Neural cell (in vitro differentiated cells): Measurements from ENCODE around the gene C6orf136. TPM values are rescaled to one million over a fixed set of nuclear protein-coding genes. Genes with fewer than 3 reads are reported as not detected.

ENCODE experiments used
- H2AFZ ChIP-seq: fragments of 200-600, 300-800 bp; sonication (generic), shearing (Covaris generic); 2 replicates; pipeline ENCODE4 v1.6.0; 2014; ENCODE audit warnings: low read depth, mild to moderate bottlenecking, antibody characterized with exemption, low read length, moderate library complexity
- H3F3A ChIP-seq: fragments of 200-600 bp; shearing (Covaris generic); 2 replicates; pipeline ENCODE4 v1.6.1; 2016; ENCODE audit warnings: mild to moderate bottlenecking, moderate library complexity, mixed read lengths, antibody characterized with exemption, low read length; ENCODE audit not compliant: insufficient read depth, poor library complexity, severe bottlenecking
- H3K27ac ChIP-seq: fragments of 200-600, 300-800 bp; sonication (generic), shearing (Covaris generic); 2 replicates; pipeline ENCODE4 v1.5.1; 2014; ENCODE audit warnings: mild to moderate bottlenecking, low read length, moderate library complexity
- H3K27me3 ChIP-seq: fragments of 300-800, 200-600 bp; sonication (generic), shearing (Covaris generic); 2 replicates; pipeline ENCODE4 v1.6.0; 2014; ENCODE audit warnings: mild to moderate bottlenecking, low read depth, low read length, moderate library complexity; ENCODE audit not compliant: insufficient read depth
- H3K36me3 ChIP-seq: fragments of 300-800, 200-600 bp; sonication (generic), shearing (Covaris generic); 2 replicates; pipeline ENCODE4 v1.5.1; 2014; ENCODE audit warnings: mild to moderate bottlenecking, antibody characterized with exemption, low read length, moderate library complexity; ENCODE audit not compliant: insufficient read depth
- H3K4me2 ChIP-seq: fragments of 300-800, 200-600 bp; sonication (generic), shearing (Covaris generic); 2 replicates; pipeline ENCODE4 v1.6.0; 2014; ENCODE audit warnings: mild to moderate bottlenecking, low read length
- H3K4me3 ChIP-seq: fragments of 300-800, 200-600 bp; sonication (generic), shearing (Covaris generic); 2 replicates; pipeline ENCODE4 v1.5.1; 2014; ENCODE audit warnings: mild to moderate bottlenecking, low read length, moderate library complexity
- H3K79me2 ChIP-seq: fragments of 200-600 bp; shearing (Covaris generic); replicated peaks from 2 replicates; pipeline ENCODE4 v1.6.0; 2014; ENCODE audit warnings: mild to moderate bottlenecking, low read length, moderate library complexity; ENCODE audit not compliant: insufficient read depth
- H3K9ac ChIP-seq: fragments of 300-800, 200-600 bp; sonication (generic), shearing (Covaris generic); 2 replicates; pipeline ENCODE4 v1.6.1; 2016; ENCODE audit warnings: mild to moderate bottlenecking, low read length, mixed read lengths
- H3K9me2 ChIP-seq: fragments of 200-600 bp; shearing (Covaris generic); 2 replicates; pipeline ENCODE4 v1.6.1; 2016; ENCODE audit warnings: mild to moderate bottlenecking, low read length, mixed read lengths; ENCODE audit not compliant: insufficient read depth
- H3K9me3 ChIP-seq: fragments of 200-600, 300-800 bp; sonication (generic), shearing (Covaris generic); 2 replicates; pipeline ENCODE4 v1.6.1; 2016; ENCODE audit warnings: mild to moderate bottlenecking, mixed run types, low read length, moderate library complexity, mixed read lengths
- H4K20me1 ChIP-seq: fragments of 200-600 bp; shearing (Covaris generic); 2 replicates; pipeline ENCODE4 v1.6.1; 2016; ENCODE audit warnings: mild to moderate bottlenecking, mixed run types; ENCODE audit not compliant: insufficient read depth
- CTCF ChIP-seq: fragments of 450-650 bp; IDR thresholded peaks from 2 replicates; pipeline ENCODE4 v1.5.1; 2014; ENCODE audit warnings: antibody characterized with exemption, mild to moderate bottlenecking, moderate library complexity; ENCODE audit not compliant: poor library complexity, severe bottlenecking
- EP300 ChIP-seq: fragments of 450-650 bp; conservative IDR thresholded peaks from 2 replicates; pipeline ENCODE4 v1.6.1; 2014; ENCODE audit warnings: antibody characterized with exemption, mild to moderate bottlenecking, moderate library complexity; ENCODE audit not compliant: poor library complexity, severe bottlenecking
- EZH2 ChIP-seq: fragments of 200-600, 300-800 bp; shearing (Covaris generic), sonication (generic); IDR thresholded peaks from 2 replicates; pipeline ENCODE4 v1.6.1; 2014; ENCODE audit warnings: antibody characterized with exemption, low read length, borderline replicate concordance, mild to moderate bottlenecking; ENCODE audit not compliant: insufficient read depth, poor library complexity, severe bottlenecking
- MXI1 ChIP-seq: fragments of 450-650 bp; conservative IDR thresholded peaks from 2 replicates; pipeline ENCODE4 v1.6.1; 2014; ENCODE audit warnings: antibody characterized with exemption, mild to moderate bottlenecking; ENCODE audit not compliant: poor library complexity, severe bottlenecking
- POLR2AphosphoS5 ChIP-seq: IDR thresholded peaks from 2 replicates; pipeline ENCODE4 v1.6.1; 2012
- RAD21 ChIP-seq: fragments of 450-650 bp; conservative IDR thresholded peaks from 2 replicates; pipeline ENCODE4 v1.6.1; 2014; ENCODE audit warnings: antibody characterized with exemption, mild to moderate bottlenecking, moderate library complexity
- REST ChIP-seq: IDR thresholded peaks from 2 replicates; pipeline ENCODE4 v1.6.1; 2012; ENCODE audit warnings: borderline replicate concordance
- SMC3 ChIP-seq: fragments of 450-650 bp; conservative IDR thresholded peaks from 2 replicates; pipeline ENCODE4 v1.6.1; 2014; ENCODE audit warnings: antibody characterized with exemption, mild to moderate bottlenecking, moderate library complexity; ENCODE audit not compliant: poor library complexity
- TAF1 ChIP-seq: IDR thresholded peaks from 2 replicates; pipeline ENCODE4 v1.6.1; 2012; ENCODE audit warnings: low read depth
- polyA plus RNA-seq: library from polyadenylated mRNA; depleted of rRNA; stranded (reverse); fragments of >200 nt; gene quantifications from 2 replicates; pipeline ENCODE4 v1.2.3, GENCODE V29; 2014

C6orf136 gene
- polyA plus RNA-seq, 1 donor from 2014 or later = 12.4 TPM

GRCh38 chr6:30640481-30640880 lies 6.5 kb upstream of the C6orf136 start:
- Histone ChIP-seq H3K9me2 (no peaks in the 10 kb centered on the region), H3K27me3 (no peaks in the 10 kb centered on the region), H4K20me1 (no peaks in the 10 kb centered on the region), H2AFZ (no peak overlapping the region), H3K9me3 (no peaks in the 10 kb centered on the region), H3K4me3 (no peak overlapping the region), H3K4me2 (no peak overlapping the region), H3K79me2 (peaks cover 6% of the 10 kb centered on the region), H3K27ac (no peak overlapping the region), H3F3A (no peaks in the 10 kb centered on the region), H3K9ac (no peak overlapping the region), H3K36me3 (peaks cover 8% of the 10 kb centered on the region)
- TF ChIP-seq MXI1 = no peak
- TF ChIP-seq CTCF = no peak
- TF ChIP-seq EZH2 = no peak

GRCh38 chr6:30641048-30641447 lies 5.9 kb upstream of the C6orf136 start:
- H3K9ac ChIP-seq = no peak overlapping the region
- H3K27ac ChIP-seq = no peak overlapping the region
- H4K20me1 ChIP-seq = no peaks in the 10 kb centered on the region
- H3K9me3 ChIP-seq = no peaks in the 10 kb centered on the region
- H3K36me3 ChIP-seq = peaks cover 8% of the 10 kb centered on the region
- no peak for TF ChIP-seq POLR2AphosphoS5
- H3K9me2 ChIP-seq = no peaks in the 10 kb centered on the region
- H3K27me3 ChIP-seq = no peaks in the 10 kb centered on the region
- H3K79me2 ChIP-seq = peaks cover 12% of the 10 kb centered on the region
- H2AFZ ChIP-seq = no peak overlapping the region
- no peak overlapping the region for H3K4me3 ChIP-seq
- H3K4me2 ChIP-seq = no peak overlapping the region
- H3F3A ChIP-seq = no peaks in the 10 kb centered on the region

GRCh38 chr6:30643656-30644055 lies 3.3 kb upstream of the C6orf136 start:
- no peak overlapping the region for H3K9ac ChIP-seq
- H3K79me2 ChIP-seq = peaks cover 29% of the 10 kb centered on the region
- no peak overlapping the region for H3K4me3 ChIP-seq
- H3K4me2 ChIP-seq = no peak overlapping the region
- H3K27ac ChIP-seq = no peak overlapping the region
- H4K20me1 ChIP-seq = no peaks in the 10 kb centered on the region
- no peak for TF ChIP-seq SMC3
- TF ChIP-seq MXI1 = no peak
- TF ChIP-seq CTCF = no peak
- no peak for TF ChIP-seq TAF1
- TF ChIP-seq EP300 = no peak
- TF ChIP-seq EZH2 = no peak
- no peak for TF ChIP-seq REST
- TF ChIP-seq RAD21 = no peak
- TF ChIP-seq POLR2AphosphoS5 = no peak
- H3K9me3 ChIP-seq = no peaks in the 10 kb centered on the region
- H3K9me2 ChIP-seq = no peaks in the 10 kb centered on the region
- no peaks in the 10 kb centered on the region for H3K27me3 ChIP-seq
- H3K36me3 ChIP-seq = peaks cover 8% of the 10 kb centered on the region
- H3F3A ChIP-seq = no peaks in the 10 kb centered on the region
- H2AFZ ChIP-seq = no peak overlapping the region
